ENCODE results near the gene KRTAP4-12.
"Not testable (repeated sequence)": the region's sequence is repeated elsewhere in the genome, so short reads cannot be mapped to it uniquely, and the experiment has no call there.

The KRTAP4-12 gene

DNA sequence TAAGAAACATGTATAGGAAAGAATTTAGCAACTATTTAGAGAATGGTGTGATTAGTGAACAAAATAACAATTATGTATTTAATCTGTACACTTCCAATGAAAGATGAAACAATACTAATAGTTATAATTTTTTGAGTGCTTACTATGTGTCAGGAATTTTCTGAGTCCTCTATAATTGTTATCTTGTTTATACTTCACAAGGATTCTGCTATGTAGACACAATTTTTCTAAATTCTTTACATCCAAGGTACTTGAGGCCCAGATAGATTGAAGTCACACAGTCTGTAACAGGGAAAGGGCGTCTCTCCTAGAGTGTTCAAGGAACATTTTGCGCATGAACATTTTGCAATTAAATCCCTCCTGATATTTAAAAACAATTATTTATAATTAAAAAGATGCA lies 1.1 kb upstream of the KRTAP4-12 start:
- DNase-seq = no peak

DNA sequence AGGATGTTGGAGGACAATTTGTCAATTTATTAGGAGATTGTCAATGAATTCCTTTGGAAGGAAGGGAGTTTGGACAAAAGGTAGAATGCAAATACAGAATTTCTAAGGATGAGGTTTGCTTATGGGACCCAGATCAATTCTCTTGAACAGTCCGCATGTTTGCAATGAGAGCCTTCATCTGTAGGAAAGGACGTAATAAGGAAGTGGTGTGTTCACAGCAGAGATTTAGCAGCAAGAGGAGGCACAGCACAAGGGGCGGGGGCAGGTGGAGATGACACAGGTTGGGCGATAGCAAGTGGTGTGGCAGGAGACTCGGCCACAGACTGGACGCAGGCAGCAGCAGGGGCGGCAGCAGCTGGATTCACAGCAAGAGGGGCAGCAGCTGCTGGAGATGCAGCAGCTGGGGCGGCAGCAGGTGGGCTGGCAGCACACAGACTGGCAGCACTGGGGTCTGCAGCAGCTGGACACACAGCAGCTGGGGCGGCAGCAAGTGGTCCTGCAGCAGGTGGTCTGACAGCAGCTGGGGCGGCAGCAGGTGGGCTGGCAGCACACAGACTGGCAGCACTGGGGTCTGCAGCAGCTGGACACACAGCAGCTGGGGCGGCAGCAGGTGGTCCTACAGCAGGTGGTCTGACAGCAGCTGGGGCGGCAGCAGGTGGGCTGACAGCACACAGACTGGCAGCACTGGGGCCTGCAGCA lies 541 bp downstream of the KRTAP4-12 start:
- not testable (repeated sequence) for DNase-seq

DNA sequence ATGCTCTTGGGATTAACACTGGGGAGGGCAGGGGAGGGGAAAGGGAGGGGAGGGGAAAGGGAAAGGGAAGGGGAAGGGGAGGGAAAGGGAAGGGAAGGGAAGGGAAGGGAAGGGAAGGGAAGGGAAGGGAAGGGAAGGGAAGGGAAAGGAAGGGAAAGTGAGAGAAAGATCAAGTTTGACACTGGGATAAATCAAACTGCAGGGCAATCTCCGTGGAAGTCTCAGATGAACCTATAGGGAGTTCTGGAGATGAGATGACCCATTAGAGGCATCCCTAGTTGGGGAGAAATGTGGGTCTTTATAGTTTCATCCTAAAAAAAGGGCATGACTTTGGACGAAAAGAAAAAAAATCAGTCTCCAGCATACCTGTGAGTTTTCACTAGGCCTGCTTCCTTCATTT lies 2.2 kb downstream of the KRTAP4-12 start:
- DNase-seq = no peak

DNA sequence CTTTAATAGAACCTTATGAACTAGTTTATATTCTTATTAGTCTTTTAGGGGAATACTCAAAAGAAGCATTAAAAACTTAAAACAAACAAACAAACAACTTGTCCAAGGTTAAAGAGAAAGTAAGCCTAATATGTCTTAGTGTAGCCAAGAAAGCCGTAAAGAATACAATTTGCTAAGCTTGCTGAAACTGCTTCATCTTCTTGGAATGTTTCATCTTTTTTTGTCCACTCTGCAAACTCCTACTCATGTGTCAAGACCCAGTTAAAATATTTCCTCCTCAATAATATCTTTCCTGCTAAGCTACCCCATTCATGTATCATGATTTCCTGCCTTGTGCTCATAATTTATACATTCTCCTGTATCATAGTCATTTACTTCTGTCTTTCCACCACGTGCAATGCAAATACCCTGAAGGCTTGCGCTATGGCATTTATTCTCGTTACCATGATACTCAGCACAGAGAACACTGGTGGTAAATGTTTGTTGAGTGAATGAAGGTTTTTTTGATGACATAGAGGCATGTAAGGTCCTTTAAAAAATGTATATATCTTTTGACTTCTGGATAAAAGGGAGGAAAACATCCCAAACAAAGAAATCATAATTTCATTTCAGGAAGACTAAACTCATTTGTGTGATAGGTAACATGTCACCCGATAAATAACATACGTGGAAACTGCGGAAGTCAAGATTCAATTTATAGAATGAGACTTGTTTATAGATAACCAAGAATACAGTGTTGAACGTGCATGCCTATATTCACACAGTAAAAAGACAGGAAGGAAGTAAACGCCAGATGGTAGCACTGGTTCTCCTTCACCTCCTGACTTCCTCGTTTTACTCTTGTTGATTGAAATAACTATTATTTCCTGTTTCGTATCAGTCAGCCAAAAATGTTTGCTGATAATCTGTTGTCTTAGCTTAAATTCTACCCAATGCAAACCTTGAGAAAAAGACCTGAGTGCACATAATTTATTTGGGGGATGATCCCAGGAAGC lies 4.0 kb downstream of the KRTAP4-12 start:
- DNase-seq = not testable (repeated sequence)

DNA sequence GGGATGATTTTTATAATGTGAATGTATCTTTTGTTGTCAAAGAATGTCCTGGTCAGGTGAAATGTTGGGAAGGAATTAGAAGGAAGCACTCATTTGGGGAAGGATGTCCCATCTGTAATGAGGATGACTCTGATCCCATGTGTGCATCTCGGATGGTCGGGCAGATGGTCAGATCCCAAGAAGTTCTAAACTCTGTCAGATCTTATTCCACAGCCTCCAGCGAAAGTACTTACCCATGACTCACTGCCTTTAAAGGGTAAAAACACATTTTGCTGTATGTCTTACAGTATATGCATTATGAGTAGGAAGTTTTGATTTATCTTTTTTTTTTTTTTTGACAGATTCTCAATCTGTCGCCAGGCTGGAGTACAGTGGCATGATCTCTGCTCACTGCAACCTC lies 5.3 kb downstream of the KRTAP4-12 start:
- no peak for DNase-seq

DNA sequence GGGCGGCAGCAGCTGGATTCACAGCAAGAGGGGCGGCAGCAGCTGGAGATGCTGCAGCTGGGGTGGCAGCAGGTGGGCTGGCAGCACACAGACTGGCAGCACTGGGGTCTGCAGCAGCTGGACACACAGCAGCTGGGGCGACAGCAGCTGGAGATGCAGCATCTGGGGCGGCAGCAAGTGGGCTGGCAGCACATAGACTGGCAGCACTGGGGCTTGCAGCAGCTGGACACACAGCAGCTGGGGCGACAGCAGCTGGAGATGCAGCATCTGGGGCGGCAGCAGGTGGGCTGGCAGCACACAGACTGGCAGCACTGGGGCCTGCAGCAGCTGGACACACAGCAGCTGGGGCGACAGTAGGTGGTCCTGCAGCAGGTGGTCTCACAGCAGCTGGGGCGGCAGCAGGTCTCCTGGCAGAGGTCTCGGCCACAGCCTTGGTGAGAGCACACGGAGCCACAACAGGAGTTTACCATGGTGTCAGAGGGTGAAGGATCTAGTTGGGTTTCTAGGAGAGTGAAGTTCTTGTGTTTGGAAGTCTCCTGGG lies 6.1 kb downstream of the KRTAP4-12 start, which contains the start of gene KRTAP4-11:
Gene KRTAP4-11, minus strand, starts transcription at position 528 of the 541 bp plus-strand sequence. Its CDS starts 58 bp downstream, at position 470.
- DNase-seq = not testable (repeated sequence)

DNA sequence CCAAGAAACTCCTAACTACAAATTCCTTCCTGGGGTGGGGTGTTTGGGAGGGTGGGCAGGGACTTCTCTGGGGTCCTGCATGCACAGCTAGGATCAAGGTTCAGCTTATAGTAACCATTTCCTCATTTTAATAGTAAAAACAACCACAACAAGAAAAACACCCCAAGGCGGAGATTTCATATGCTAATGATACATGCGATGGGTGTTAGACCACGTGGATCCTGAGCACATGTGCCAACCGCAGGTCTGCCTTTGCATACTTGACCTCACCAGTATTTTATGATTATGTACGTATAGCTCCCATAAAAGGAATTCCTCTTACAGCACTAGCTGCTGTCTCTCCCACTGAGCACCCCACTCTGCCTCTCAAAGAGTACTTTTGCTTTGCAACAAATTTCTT lies 7.7 kb downstream of the KRTAP4-12 start:
- DNase-seq = no peak

DNA sequence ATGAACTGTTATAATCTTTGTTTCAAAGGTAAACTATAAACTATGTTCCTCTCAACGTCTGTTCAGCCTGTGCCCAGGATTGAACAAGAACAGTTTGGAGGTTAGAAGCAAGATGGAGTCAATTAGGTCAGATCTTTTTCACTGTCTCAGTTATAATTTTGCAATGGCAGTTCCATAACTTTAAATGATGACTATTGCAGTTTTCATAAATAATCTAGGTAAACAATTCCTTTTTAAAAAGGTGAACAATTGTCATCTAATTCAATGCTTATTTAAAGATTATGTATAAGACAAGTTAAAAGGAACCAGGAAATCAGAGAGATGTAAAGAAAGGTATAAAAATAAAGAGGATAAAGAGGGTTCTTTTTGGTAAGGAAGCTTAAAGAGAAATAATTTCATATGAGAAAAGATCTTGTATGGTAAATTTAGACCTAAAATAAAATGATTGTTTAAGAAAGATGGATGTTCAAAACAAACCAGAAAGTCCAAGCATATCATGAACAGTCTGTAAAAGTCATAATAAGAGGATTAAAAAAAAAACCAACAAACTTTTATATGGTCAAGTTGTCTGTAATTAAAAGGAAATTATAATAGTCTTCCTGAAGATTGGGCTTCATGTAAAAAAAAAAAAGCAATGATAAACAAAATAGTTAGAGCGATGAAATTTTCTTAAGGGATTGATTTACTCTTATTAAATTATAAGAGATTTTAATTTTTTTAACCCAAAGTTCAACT lies 12.7 kb downstream of the KRTAP4-12 start:
- DNase-seq = no peak

DNA sequence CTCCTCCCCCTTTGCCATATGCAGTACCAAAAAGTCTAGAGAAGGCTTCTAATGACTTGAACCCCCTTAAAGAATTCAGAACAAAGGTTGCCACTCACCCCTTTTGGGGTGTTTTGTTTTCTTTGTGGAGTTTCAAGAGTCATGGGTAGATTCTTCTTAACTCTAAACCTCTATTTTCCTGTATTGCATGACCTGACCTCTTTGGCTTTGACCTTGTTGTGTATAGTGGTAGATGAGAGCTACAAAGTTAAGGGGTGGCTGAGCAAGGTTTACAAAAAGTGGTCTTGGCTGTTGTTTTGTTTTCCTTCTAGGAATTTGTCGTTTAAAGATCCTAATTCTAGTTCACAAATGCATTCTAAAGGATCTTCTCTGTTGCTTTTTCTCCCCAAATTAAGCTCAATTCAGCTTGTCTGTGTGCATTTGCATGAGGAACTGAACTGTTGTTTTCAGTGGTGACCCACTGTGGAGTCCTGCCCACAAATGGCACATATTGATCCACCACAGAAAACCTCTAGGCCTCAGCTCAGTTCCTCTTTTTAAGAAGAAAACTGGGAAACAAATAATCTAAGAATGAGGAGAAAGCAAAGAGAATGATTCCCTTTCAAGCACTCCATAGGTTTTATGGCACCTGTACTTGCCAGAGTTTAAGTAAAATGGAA lies 15.1 kb downstream of the KRTAP4-12 start:
- DNase-seq = not testable (repeated sequence)

DNA sequence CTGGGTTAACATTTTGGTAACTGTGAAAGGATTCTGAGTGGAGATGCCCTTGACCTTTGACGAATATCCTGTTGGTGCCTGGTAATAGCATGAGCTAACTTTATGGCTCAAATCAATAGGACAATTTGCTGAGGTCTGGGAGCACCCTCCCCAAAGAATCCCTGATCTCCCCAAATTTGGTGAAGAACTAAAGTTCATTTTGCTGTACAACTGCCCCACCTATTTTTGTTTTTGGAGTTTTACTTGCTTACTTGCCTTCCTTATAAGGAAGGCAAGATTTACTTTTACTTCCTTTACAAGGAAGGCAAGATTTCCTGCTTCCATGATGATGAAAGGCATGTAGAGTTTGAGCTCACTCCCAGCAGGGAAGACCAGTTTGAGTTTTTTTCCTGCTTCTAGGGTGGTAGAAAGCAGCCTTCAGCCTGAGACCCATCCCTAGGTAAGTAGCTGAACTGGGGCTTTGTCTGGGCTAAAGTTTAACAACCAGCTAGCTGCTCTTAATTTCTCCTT lies 16.0 kb downstream of the KRTAP4-12 start:
- DNase-seq = no peak

DNA sequence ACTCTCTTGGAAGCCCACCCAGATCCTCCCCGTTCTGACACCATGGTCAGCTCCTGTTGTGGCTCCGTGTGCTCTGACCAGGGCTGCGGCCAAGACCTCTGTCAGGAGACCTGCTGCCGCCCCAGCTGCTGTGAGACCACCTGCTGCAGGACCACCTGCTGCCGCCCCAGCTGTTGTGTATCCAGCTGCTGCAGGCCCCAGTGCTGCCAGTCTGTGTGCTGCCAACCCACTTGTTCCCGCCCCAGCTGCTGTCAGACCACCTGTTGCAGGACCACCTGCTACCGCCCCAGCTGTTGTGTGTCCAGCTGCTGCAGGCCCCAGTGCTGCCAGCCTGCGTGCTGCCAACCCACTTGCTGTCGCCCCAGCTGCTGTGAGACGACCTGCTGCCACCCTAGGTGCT lies 18.6 kb downstream of the KRTAP4-12 start, which contains the start of gene KRTAP4-9:
Gene KRTAP4-9, plus strand, starts transcription at position 43 of the 400 bp plus-strand sequence. Its CDS starts 0 bp downstream, at position 43.
- not testable (repeated sequence) for DNase-seq

DNA sequence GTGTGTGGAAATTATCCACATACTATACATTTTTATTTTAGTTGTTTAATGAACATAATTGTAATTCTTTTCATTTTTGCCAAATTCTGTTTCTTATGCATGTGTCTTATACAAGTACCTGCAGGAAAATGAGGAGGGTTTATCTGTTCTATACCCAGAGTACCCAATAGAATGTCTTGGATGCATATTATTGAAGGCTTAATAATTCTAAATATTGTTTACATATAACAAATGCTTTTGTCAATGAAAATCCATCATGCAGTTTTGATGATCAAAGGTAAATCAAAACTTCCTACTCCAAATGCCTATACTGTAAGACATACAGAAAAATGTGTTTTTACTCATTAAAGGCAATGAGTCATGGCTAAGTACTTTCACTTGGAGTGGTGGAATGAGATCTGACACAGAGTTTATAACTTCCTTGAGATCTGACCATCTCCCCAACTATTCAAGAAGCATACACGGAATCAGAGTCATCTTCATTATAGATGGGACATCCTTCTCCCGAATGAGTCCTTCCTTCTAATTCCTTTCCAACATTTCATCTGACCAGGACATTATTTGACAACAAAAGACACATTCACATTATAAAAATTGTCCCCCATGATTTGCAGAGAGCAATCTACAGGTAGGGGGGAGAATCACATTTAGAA lies 19.5 kb downstream of the KRTAP4-12 start:
- not testable (repeated sequence) for DNase-seq

DNA sequence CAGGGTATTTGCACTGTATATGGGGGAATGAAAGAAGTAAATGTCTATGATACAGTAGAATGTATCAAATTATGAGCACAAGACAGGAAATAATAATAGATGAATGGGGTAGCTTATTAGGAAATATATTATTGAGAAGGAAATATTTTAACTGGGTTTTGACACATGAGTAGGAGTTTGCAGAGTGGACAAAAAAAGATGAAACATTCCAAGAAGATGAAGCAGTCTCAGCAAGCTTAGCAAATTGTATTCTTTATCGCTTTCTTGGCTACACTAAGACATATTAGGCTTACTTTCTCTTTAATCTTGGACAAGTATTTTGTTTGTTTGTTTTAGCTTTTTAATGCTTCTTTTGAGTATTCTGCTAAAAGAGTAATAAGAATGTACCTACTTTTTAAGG lies 20.1 kb downstream of the KRTAP4-12 start:
- DNase-seq = no peak

DNA sequence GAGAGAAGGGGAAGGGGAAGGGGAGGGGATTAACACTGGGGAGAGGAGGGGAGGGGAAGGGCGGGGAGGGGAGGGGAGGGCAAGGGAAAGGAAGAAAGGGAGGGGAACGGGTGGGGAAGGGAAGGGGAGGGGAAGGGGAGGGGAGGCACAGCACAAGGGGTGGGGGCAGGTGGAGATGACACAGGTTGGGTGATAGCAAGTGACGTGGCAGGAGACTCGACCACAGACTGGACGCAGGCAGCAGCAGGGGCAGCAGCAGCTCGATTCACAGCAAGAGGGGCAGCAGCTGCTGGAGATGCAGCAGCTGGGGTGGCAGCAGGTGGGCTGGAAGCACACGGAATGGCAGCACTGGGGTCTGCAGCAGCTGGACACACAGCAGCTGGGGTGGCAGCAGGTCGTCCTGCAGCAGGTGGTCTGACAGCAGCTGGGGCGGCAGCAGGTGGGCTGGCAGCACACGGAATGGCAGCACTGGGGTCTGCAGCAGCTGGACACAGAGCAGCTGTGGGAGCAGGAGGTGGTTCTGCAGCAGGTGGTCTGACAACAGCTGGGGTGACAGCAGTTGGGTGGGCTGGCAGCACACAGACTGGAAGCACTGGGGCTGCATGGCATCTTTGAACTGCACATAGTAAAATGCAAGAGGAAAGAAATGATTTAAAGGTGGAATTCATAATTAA lies 22.3 kb downstream of the KRTAP4-12 start, which contains the start of gene KRTAP4-16:
Gene KRTAP4-16, minus strand, starts transcription at position 624 of the 674 bp plus-strand sequence. Its CDS starts 0 bp downstream, at position 624.
- DNase-seq = no peak

DNA sequence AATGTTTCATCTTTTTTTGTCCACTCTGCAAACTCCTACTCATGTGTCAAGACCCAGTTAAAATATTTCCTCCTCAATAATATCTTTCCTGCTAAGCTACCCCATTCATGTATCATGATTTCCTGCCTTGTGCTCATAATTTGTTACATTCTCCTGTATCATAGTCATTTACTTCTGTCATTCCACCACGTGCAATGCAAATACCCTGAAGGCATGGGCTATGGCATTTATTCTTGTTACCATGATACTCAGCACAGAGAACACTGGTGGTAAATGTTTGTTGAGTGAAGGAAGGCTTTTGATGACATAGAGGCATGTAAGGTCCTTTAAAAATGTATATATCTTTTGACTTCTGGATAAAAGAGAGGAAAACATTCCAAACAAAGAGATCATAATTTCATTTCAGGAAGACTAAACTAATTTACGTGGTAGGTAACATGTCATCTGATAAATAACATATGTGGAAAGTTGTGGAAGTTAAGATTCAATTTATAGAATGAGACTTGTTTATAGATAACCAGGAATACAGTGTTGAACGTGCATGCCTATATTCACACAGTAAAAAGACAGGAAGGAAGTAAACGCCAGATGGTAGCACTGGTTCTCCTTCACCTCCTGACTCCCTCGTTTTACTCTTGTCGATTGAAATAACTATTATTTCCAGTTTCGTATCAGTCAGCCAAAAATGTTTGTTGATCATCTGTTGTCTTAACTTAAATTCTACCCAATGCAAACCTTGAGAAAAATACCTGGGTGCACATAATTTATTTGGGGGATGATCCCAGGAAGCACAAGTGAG lies 24.1 kb downstream of the KRTAP4-12 start:
- not testable (repeated sequence) for DNase-seq

DNA sequence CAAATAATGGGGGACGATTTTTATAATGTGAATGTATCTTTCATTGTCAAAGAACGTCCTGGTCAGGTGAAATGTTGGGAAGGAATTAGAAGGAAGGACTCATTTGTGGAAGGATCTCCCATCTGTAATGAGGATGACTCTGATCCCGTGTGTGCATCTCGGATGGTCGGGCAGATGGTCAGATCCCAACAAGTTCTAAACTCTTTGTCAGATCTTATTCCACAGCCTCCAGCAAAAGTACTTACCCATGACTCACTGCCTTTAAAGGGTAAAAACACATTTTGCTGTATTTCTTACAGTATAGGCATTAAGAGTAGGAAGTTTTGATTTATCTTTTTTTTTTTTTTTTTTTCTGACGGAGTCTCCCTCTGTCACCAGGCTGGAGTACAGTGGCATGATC lies 25.5 kb downstream of the KRTAP4-12 start:
- no peak for DNase-seq

DNA sequence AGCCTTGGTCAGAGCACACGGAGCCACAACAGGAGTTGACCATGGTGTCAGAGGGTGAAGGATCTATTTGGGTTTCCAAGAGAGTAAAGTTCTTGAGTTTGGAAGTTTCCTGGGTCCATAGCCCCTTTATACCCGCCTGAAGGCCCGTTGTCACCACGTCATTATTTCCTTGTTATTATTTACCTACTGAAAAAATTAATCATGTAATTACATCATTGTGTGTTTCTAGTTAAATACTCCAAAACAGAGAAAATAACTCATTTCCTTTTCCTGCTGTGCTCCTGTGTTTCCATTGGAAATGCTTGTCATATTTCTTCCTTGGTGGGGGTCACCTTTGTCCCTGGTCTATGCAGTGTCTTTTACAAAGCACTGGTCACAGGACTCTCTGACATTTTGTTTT lies 25.9 kb downstream of the KRTAP4-12 start, which contains the start of gene KRTAP4-8:
Gene KRTAP4-8, minus strand, starts transcription at position 101 of the 400 bp plus-strand sequence. Its CDS starts 58 bp downstream, at position 43.
- DNase-seq = no peak

DNA sequence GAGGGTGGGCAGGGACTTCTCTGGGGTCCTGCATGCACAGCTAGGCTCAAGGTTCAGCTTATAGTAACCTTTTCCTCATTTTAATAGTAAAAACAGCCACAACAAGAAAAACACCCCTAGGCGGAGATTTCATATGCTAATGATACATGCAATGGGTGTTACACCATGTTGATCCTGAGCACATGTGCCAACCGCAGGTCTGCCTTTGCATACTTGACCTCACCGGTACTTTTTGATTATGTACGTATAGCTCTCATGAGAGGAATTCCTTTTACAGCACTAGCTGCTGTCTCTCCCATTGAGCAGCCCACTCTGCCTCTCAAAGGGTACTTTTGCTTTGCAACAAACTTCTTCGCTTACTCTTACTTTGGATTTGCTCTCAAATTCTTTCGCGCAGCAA lies 27.9 kb downstream of the KRTAP4-12 start:
- no peak for DNase-seq

DNA sequence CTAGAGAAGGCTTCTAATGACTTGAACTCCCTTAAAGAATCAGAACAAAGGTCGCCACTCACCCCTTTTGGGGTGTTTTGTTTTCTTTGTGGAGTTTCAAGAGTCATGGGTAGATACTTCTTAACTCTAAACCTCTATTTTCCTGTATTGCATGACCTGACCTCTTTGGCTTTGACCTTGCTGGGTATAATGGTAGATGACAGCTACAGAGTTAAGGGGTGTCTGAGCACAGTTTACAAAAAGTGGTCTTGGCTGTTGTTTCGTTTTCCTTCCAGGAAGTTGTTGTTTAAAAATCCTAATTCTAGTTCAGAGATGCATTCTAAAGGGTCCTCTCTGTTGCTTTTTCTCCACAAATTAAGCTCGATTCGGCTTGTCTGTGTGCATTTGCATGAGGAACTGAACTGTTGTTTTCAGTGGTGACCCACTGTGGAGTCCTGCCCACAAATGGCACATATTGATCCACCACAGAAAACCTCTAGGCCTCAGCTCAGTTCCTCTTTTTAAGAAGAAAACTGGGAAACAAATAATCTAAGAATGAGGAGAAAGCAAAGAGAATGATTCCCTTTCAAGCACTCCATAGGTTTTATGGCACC lies 35.1 kb downstream of the KRTAP4-12 start:
- DNase-seq = not testable (repeated sequence)

All from NCI-H1417 treated with DMSO at 0.1 percent for 48 hours (cell line).